ENCODE measurements around the gene SAMD4B.

SAMD4B gene

DNA sequence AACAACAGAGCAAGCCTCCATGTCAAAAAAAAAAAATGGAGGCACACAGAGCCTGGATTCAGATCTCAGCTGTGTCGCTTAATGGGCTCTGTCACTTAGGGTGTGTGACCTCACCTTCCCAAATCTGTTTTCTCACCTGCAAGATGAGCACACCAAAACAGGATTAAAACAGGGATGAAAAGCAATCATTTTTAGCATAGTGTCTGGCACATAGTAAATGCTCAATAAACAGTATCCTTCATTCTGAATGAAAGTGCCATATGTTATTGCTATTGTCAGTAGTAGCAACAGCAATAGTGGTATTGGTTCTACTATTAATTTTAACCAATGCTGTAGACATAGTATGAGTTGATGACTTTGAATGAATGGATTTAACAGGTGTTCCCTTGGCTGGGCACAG, 23.3 kb downstream of the SAMD4B start:
- TF ChIP-seq, protein P1, sequence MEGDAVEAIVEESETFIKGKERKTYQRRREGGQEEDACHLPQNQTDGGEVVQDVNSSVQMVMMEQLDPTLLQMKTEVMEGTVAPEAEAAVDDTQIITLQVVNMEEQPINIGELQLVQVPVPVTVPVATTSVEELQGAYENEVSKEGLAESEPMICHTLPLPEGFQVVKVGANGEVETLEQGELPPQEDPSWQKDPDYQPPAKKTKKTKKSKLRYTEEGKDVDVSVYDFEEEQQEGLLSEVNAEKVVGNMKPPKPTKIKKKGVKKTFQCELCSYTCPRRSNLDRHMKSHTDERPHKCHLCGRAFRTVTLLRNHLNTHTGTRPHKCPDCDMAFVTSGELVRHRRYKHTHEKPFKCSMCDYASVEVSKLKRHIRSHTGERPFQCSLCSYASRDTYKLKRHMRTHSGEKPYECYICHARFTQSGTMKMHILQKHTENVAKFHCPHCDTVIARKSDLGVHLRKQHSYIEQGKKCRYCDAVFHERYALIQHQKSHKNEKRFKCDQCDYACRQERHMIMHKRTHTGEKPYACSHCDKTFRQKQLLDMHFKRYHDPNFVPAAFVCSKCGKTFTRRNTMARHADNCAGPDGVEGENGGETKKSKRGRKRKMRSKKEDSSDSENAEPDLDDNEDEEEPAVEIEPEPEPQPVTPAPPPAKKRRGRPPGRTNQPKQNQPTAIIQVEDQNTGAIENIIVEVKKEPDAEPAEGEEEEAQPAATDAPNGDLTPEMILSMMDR (IDR thresholded peaks at IDR 0.05; ENCODE audit: insufficient read depth, low read depth, low read length, missing control alignments): no peak
- DNase-seq (ENCODE audit: low read depth): no peak
- H3K4me3 ChIP-seq (ENCODE audit: low read length): no peak overlapping the region

DNA sequence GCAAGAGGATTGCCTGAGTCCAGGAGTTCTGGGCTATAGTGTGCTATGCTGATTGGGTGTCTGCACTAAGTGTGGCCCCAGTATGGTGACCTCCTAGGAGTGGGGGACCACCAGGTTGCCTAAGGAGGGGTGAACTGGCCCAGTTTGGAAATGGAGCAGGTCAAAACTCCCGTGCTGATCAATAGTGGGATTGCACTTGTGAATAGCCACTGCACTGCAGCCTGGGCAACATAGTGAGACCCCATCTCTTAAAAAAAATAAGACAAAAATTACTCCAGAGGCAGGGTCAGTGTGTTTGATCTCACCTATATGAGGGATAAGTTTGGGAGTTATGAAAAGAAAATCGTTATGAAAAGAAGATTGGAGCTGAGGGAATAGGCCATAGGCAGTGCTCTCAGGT, 27.0 kb downstream of the SAMD4B start:
- no peak for DNase-seq (ENCODE audit: low read depth)
- no peak overlapping the region for H3K4me3 ChIP-seq (ENCODE audit: low read length)
- TF ChIP-seq, protein P1 (IDR thresholded peaks at IDR 0.05; ENCODE audit: insufficient read depth, low read depth, low read length, missing control alignments): no peak

DNA sequence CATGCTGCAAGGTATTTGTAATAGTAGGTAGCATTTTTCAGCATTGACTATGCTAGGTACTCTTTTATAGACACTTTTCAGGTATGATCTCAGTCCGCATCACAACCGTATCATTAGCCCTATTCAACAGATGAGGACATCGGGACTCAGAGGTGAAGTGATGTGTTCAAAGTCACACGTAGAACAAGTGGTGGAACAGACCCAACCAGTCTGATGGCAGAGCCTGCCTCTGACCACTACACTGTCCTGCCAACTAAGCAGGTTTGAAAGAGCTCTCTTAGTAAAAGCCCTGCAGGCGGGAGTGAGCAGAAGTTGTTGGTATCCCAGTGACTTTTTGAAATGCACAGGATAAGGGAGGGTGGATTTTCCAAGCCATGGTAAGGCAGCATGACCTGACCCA, 28.5 kb downstream of the SAMD4B start:
- TF ChIP-seq, protein P1 (IDR thresholded peaks at IDR 0.05; ENCODE audit: insufficient read depth, low read depth, low read length, missing control alignments): no peak
- no peak overlapping the region for H3K4me3 ChIP-seq (ENCODE audit: low read length)
- DNase-seq (ENCODE audit: low read depth): peak; percentile 73

DNA sequence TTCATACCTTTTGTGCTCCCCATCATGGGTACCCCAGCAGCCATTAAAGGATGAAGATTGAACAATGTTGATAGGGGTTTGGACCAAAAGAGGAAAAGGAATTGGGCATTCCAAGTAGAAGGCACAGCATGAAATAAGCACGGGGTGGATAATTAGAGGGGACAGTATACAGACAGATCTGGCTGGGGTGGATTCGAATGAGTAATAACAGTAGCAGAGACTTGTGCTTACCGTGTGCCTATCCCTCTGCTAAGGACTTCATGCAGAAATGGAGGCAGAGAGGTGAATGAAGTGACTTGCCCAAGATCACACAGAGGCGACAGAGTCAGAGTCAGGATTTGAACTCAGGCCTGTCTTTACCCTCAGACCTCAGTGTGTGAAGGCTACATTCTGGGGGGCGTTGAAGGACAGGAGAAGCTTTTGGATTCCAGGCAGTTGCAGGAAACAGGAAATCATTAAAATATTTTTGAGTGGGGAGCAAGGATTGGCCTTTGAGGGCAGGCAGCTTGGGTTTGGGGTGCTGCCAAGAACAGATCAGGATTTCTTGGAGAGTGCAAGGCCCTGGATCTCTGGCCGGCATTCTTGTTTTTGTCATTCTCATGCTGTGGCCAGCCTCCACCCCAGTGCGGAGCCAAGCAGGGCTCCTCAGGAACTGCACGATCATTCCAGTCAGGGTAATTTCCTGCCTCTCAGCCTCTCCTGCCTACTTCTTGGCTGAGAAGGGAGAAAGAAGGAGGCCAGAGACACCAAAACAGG, 30.0 kb downstream of the SAMD4B start:
- TF ChIP-seq, protein P1 (IDR thresholded peaks at IDR 0.05; ENCODE audit: insufficient read depth, low read depth, low read length, missing control alignments): no peak
- no peak for DNase-seq (ENCODE audit: low read depth)
- H3K4me3 ChIP-seq (ENCODE audit: low read length): no peak overlapping the region

DNA sequence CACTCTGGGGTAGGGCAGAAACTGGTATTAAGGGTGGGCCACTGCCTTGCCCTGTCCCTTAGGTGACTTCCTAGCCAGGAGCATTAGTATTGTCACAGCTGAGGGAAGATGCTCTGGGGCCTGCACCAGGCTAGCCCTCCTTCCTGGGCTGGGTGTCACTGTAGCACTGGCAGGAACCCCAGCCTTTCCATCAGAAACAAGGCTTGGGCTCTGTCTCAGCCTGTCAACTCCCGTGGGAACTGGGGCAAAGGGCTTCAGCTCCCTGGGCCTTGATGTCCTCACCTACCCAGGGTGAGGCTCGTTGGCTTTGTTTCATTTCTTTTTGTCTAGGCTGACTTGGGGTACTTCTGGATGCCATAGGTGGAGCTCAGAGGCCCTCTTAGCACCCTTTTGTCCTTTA, 30.7 kb downstream of the SAMD4B start:
- TF ChIP-seq, protein P1 (IDR thresholded peaks at IDR 0.05; ENCODE audit: insufficient read depth, low read depth, low read length, missing control alignments): no peak
- H3K4me3 ChIP-seq (ENCODE audit: low read length): no peak overlapping the region
- peak; percentile 13 for DNase-seq (ENCODE audit: low read depth)

DNA sequence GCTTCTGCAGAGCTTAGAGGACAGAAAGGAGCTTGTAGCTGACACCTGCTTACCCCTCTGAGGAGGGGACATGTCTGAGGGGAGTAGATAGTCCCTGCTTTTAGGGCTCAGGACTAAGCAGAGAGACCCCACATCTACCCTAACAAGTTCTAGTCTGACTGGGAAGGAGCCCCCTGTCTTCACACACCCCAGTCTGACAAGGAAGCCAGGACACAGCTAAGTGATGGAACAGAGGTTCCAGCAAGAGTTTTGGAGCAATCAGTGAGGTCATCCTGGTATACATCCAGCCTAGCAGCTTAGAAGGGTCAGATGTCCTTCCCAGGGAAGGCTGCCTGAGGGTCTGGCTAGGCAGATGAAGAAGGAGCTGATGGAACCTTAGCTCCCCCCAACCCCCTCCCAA, 33.7 kb downstream of the SAMD4B start:
- TF ChIP-seq, protein P1 (IDR thresholded peaks at IDR 0.05; ENCODE audit: insufficient read depth, low read depth, low read length, missing control alignments): no peak
- no peak for DNase-seq (ENCODE audit: low read depth)
- H3K4me3 ChIP-seq (ENCODE audit: low read length): no peak overlapping the region

Data from epithelial cell of esophagus (primary cell).